ENCODE data around the gene PLK2.

Gene PLK2

DNA sequence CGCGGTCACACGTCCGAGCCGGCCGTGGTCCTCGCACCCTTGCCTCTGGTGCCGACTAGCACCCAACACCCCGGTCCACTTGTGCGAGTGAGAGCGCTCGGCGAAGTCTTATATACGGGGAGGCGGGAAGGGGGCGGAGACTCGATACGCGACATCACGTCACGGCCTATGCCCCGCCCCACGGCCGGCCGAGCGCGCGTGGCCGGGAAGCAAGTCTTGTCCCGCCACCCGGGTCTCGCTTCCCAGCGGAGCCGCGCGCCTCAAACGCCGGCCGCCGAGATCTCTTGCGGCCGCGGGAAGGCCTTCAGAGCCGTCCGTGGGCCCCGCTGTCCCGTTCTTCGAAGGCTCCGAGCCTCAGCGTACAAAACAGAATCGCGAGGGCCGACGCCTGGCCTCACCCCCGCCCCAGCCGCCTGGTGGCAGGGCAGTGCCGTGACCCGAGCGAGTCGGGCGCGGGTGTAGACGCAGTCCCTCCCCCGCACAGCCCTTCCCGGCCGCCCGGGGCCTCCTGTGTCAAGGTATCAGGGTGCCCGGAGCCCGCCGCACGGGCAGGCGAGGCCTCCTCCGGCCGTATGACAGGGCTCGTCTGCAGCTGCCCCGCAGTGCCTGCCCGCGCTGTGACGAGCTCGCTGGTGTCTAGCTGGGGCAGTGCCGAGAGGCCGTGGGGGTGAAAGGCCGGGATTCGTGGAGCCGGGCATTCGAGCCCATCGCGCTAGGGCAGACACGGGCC, at the start of gene PLK2:
Gene PLK2 (minus strand): TSS at position 85 of the 730 bp plus-strand sequence. CDS start 127 bp downstream, outside the sequence.
- FAIRE-seq: no peak

DNA sequence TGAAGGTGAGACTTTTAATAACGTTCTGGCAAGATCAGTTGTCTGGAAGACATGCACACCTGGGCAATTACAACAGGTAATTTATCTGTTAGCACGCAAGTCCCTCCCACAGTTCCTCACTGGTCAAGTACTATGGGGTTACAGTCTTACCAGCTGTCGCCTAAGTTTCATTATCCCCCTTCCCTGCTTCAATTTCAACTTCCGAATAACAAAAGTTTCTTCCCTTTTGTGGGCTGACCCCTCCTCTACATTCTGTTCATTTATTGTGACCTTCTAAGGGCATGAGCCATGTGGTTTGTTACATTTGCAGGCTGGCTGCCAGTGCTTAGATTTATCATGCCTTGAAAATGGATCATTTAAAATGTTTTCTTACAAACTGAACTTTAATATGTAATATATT, 47.8 kb upstream of the PLK2 start:
- FAIRE-seq: no peak

DNA sequence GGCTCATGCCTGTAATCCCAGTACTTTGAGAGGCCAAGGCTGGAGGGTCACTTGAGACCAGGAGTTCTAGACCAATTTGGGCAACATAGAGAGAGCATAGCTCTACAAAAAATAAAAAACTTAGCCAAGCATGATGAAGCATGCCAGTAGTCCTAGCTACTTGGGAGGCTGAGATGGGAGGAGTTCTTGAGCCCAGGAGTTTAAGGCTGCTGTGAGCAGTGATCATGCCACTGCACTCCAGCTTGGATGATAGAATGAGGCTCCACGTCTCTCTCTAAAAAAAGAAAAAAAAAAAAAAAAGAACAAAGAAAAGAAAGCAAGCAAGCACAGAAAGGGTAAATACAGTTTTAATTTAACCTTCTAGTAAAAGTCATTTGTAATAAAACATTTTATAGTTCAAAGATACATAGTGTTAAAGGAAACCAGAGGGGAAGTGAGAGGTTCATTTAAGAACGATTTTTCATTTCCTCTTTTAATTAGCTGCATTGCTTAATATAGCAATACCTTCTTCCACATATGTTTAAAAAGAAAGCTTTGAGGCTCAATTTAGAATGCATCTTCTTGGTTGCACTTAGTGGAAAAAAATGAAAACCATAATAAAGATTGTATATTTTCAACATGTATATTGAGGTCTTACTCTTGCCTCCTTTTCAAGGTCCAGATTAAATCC, 46.2 kb upstream of the PLK2 start:
- FAIRE-seq: no peak

DNA sequence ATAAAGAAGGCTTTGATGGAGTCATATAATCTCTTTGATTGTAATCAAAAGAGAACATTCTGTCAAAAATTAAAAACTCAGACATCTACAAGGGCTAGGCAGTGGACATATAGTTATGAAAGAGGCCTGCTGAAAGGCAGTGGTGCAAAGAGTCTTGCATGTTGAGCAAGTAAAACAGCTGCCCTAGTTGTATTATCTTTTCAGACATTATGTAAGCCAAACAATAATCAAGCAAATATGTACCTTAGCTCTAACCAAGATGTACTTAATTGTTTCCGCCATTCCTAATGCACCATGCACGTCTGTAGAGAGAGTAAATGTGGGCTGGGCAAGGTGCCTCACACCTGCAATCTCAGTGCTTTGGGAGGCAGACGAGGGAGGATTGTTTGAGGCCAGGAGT, 45.6 kb upstream of the PLK2 start:
- FAIRE-seq: no peak

DNA sequence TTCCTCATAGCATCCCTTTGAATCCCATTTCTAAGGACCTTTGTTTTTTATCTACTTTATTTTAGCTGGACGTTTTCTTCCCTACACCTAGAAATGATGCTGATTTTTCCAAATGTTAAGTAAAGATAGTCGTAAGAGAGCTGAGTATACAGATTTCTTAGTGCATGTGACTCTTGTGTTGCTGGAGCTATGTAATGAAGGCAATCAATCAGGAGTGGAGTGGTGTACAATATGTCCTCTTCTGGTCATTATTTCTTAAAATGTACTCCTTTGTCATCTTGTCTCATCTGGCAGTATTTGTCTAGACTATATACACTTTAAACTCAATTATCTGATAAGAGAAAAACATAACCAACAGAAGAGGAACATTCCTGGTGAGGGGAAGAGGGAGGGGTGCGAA, 44.9 kb upstream of the PLK2 start:
- no peak for FAIRE-seq

DNA sequence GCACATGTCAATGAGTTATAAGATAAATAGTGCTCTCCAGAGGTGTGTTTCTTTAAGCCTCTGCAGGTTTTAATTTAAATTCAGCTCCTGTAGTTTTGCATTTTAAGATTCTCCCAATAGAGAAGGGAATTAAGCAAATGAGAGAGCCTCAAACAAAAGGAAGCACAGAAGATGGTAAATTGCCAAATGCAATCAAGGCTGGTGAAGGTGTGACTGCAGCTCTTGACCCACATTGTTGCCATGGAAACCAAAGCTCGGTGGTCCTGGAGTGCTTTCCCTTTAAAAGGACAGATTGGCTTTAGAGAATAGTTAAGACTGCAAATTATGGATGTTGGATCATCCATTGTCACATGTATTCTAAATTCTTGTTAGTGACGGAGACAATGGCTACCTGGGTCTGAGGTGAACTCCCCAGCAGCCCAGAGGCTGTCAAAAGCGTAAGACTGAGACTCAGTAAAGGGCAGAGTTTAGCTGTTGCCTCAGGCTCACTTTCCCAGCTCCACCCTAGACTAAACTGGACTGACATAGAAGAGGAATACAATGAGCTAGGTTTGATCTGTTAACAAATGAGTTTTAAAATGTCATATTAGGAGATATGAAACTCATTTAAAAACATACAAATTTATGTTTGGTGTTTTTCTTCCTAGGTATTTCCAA, 43.6 kb upstream of the PLK2 start:
- FAIRE-seq: no peak

DNA sequence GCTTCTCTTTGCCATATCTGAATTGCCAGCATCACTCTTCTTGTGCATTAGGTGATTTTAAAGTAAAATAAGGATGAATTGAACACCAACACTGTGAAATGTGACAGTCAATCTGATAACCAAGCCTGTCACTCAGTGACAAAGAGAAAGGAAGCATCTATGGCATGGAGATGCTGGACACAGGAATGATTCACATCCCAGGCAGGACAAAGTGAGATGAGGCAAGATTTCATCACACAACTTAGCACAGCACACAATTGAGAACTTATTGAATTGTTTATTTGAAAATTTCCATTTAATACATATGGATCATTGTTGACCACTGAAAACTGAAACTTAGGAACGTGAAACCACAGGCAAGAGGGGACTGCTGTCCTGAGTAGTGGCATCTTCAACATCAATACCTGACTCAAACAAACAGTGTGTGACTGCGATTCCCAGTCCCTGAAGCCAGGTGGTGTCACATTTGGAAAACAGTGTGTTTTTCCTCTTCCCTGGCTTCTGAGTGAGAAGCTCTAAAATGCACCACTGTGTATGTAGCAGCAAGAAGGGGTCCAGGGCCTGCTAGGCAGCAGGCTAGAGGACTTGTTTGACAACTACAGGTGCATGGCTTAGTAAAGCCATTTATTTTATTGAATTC, 42.0 kb upstream of the PLK2 start:
- FAIRE-seq: no peak

DNA sequence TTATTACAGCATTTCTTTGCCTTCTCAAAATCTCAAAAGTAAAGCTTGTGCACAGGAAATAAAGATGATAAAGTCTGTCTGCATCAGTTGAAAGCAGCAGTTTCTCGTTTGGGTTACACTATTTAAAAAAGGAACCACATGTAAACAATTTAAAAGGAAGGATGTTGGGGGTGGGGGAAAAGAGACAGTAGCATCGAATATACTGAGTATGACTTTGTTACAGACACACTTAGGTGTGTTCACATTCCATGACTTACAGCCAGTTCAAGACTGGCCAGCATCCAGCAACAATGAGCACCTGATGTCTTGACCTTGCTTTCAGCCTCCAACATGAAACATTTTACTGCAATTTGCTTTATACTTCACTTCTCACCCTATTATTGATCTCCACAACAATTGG, 40.1 kb upstream of the PLK2 start:
- FAIRE-seq: no peak

DNA sequence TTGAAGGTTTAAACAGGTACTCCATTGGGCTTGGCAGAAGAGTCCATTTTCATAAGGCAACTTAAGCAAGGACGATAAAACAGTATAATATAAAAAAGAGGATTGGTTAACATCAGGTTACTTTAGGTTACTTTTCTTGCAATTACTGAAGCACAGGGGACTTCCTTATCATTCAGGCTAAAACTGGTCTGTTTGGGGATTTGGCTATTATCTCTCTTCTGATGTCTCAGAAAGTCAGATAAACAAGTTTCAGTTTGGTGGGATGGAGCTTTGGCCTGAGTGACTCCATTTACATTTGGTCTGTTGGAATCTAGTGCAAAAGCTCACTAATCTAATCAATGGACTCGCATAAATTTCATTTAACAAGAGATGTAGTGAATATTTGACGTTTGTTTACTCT, 39.3 kb upstream of the PLK2 start:
- FAIRE-seq: no peak

DNA sequence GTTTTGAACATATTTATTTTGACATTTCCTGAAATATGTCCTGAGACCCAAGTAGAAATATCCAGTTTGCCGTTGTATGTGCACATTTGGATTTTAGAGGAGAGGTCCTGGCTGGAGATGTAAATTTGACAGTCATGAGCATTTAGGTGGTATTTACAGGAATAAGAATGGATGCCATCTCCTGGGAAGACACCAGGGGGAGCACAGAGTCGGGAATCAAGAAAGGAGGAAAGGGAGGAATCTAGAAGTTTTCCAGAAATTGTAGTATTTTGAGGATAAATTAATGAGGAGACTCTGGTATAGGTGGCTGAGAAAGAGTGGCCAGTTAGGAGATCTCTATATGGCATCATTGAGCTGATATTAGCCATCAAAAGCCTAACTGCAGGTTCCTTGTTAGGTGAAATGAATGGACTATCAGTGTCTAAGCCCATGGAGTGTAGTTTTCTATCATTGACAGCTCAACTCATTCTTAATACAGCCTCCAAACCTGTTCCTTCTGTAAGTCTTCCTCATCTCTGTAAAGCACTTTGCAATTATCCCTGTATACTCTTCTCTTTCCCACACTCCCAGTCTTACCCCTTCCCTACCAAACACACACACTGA, 38.6 kb upstream of the PLK2 start:
- FAIRE-seq: no peak

DNA sequence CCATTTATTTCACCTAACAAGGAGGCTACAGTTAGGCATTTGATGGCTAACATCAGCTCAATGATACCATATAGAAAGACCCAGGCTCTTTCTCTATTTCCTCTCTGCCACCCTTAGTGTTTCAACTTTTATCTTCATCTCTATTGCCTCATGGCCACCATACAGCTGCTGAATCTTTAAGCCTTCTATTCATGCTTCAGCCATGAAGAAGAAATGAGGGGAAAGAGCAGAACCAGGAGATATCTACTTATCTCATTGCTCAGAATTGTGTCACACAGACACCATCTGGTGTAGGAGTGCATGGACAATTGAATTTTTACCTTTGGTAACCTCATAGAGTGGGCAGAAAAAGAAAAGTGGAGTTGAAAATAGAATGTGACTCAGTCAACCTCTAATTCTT, 38.0 kb upstream of the PLK2 start:
- FAIRE-seq: no peak

DNA sequence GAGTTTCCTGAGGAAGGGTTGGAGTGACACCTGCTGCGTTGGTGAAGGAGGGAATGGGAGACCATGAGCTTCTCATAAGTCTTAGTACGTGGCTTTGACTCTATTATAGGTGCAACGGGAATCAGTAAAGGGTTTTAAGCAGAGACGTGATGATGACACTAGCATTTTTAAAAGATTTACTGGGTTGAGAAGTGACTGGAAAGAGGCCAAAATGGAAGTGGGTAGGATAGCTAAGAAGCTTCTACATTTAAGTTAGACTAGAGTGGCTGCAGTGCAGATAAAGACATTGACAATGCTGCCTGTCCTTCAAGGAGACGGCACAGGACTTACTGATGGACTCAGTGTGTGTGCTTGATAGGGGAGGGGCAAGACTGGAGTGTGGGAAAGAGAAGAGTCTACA, 37.5 kb upstream of the PLK2 start:
- FAIRE-seq: no peak

DNA sequence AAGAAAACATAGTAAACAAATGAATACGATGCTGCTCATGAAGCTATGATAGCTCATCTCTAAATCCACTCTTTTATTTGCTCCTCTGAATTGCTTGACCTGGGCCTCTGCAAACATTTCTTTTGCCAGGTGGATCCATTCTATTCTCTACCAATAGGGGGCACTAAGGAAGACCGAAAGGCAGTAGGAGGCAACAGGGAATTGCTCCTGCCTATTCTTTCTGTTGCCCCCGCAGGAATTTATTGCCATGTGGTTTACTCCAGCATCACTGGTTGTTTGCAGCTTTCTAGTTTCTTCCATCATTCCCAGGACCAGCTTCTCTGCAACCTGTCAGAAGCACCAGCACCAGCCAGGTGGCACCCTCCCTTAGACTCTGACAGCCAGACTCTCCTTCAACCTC, 36.6 kb upstream of the PLK2 start:
- FAIRE-seq: no peak

DNA sequence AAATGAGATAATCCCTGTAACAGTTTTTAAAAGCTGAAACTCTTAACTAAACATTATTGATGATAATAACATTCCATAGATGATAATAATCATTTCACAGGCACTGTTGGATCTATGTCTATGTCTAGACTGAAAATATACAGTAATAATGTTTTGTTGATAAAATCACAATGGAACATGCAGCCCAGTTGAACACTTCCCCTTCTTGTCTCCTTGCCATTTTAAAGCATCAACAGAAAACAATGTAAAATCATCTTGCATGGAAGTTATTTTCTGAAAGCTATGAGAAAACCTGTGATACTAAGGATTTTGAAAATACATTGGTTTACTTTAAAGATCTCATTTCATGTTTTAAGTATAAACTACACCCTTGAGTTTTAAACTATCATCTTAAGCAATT, 33.3 kb upstream of the PLK2 start:
- FAIRE-seq: no peak

DNA sequence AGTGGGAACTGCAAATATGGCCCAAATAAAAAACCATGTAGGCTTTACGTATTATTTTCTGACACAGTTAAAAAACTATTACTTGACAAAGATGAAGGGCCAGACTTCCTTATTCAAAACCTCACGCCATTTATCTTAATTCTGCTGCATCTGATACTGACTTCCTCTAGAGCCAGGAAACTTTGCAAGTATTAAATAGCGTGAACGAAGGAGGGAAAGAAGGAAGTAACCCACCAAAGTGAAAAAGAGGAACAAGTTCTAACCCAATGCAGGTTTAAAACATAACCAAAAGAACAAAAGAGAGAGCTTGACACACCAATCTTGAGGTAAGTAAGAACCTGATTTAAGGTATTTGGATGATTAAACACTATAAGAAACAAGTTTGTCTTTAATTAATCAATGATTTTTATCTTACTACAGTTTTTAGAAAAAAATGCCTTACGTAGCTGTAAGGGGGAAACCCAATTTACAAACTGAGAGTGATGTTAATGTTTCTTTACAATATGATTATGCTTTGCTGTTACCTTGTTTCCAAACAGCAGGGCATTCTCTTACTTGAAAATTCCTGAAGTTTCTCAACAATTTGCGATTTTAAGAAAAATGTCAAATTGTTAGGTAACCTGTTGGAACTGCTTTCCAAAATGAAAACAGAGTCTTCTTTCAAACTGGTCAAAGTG, 31.5 kb upstream of the PLK2 start, which contains the start of gene GAPT:
Gene GAPT (plus strand): TSS at position 220 of the 677 bp plus-strand sequence. CDS start 3,102 bp downstream, outside the sequence.
- no peak for FAIRE-seq

DNA sequence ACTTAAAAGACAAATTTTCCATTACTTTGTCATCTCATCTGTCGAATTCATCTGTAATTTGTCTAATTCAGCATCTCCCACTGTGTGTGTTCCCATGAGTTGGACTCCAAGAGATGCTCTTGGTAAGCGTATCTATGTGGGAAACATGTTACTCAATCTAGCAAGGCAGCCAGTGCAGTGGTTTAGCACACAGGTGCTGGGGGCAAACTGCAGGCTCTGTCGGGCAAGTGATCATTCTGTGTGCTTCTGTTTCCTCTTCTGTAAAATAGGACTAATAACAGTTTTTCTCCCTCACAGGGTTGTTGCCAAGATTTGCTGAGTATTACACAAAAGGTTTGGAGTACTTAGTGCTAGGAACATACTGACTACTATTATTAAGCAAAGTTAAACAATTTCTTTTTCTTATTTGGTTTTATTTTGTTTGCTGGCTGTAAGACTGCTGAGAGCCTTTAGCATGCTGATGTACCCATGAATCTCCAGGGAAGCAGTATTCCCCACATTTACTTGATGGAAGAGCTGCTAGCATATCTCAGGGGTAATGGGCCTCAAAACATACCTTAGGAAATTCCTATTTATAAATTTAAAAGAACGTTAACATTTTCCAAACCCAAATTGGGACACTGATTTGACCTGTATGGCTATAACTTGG, 30.6 kb upstream of the PLK2 start:
- no peak for FAIRE-seq

DNA sequence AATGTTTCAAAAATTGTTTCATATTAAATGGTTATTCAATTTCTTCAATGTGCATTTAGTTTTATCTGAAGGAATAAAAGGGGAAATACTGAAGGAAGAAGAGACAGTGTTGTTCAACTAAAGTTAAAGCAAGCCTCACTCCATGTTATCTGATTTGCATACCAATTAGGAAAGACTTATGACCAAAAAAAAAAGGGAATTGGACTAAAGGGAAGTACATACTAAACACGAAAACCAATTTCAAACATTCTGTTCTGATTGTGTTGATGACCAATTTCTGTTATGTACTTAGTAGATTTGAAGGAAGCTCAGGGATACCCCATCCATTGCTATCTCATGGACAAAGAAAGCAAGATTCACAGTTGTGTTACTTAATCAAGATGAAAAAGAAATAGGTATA, 26.4 kb upstream of the PLK2 start:
- FAIRE-seq: no peak

DNA sequence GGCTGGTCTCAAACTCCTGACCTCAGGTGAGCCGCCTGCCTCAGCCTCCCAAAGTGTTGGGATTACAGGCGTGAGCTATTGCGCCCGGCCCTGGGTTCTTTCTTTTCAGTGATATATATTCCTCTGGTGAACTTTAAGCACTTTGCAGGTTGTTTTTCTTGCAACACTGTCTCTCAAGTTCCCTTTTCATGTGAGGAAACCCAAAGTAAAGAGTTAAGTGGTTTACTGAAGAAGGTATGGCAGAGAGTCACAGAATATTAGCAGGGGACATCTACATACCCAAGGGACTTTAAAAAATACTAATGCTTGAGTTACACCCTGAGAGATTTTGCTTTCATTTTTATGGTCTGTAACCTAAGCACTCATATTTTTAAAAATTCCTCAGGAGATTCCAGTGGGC, 24.6 kb upstream of the PLK2 start:
- FAIRE-seq: no peak

DNA sequence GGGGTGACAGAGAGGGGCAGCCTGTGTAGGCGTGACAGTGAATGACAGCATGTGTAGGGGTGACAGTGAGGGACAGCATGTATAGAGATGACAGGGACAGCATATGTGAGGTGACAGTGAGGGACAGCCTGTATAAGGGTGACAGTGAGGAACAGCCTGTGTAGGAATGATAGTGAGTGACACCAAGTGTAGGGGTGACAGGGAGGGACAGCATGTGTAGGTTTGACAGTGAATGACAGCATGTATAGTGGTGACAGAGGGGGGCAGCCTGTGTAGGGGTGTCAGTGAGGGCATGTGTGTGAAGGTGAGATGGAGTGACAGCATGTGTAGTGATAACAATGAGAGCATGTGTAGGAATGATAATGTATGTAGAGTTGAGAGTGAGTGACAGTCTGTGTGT, 22.6 kb upstream of the PLK2 start:
- no peak for FAIRE-seq

DNA sequence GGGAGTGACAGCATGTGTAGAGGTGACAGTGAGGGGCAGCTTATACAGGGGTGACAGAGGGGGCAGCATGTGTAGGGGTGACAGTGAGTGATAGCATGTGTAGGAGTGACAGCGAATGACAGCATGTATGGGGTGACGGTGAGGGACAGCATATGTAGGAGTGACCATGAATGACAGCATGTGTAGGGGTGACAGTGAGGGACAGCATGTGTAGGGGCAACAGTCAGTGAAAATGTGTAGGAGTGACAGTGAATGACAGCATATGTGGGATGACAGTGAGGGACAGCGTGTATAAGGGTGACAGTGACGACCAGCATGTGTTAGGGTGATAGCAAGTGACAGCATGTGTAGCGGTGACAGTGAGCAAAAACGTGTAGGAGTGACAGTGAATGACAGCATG, 21.9 kb upstream of the PLK2 start:
- no peak for FAIRE-seq

DNA sequence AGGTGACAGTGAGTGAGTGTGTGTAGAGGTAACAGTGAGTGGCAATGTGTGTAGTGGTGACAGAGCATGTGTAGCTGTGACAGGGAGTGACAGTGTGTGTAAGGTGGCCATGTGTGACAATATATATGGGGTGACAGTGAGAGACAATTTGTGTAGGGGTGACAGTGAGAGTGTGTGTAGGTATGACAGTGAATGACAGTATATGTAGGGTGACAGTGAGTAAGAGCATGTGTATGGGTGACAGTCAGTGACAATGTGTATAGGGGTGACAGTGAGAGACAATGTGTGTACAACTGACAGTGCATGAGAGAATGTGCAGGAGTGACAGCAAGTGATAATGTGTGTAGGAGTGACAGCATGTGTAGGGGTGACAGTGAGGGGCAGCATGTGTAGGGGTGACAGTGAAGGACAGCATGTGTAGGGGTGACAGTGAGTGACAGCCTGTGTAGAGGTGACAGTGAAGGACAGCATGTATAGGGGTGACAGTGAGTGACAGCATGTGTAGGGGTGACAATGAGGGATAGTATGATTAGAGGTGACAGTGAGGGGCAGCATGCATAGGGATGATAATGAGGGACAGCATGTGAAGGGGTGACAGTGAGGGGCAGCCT, 21.3 kb upstream of the PLK2 start:
- FAIRE-seq: no peak
